Measurements from ENCODE around the gene EDNRA. TPM values are rescaled to one million over a fixed set of nuclear protein-coding genes. Genes with fewer than 3 reads are reported as not detected.
A peak's percentile ranks its signal among the peaks of the same experiment; 100 is the strongest.

EDNRA gene
- total RNA-seq, 1 donor from 2014 or later, result 135 TPM

- Mint-ChIP-seq H3K27ac (ENCODE audit: unreplicated experiment) (peak overlapping the region; percentile 29), H3K36me3 (ENCODE audit: low read depth) (no peaks in the 10 kb centered on the region), H3K27me3 (ENCODE audit: low read depth) (no peaks in the 10 kb centered on the region), H3K9me3 (ENCODE audit: low read depth) (peaks cover 4% of the 10 kb centered on the region), H3K4me3 (ENCODE audit: unreplicated experiment) (no peak overlapping the region), H3K4me1 (ENCODE audit: low read depth) (peaks cover 51% of the 10 kb centered on the region)
- DNase-seq (ENCODE audit: low spot score), result no peak
- TF ChIP-seq CTCF (IDR thresholded peaks at IDR 0.05), result no peak
Measured at GRCh38 chr4:147581606-147582350, 100.9 kb downstream of the EDNRA start.

- DNase-seq (ENCODE audit: low spot score), result no peak
- Mint-ChIP-seq H3K27me3 (ENCODE audit: low read depth) (no peaks in the 10 kb centered on the region), H3K27ac (ENCODE audit: unreplicated experiment) (peak overlapping the region; percentile 8), H3K36me3 (ENCODE audit: low read depth) (no peaks in the 10 kb centered on the region), H3K9me3 (ENCODE audit: low read depth) (peaks cover 4% of the 10 kb centered on the region), H3K4me3 (ENCODE audit: unreplicated experiment) (no peak overlapping the region), H3K4me1 (ENCODE audit: low read depth) (peaks cover 54% of the 10 kb centered on the region)
- TF ChIP-seq CTCF (IDR thresholded peaks at IDR 0.05), result no peak
Measured at GRCh38 chr4:147582386-147583060, 101.6 kb downstream of the EDNRA start.

- H3K36me3 Mint-ChIP-seq (ENCODE audit: low read depth), result no peaks in the 10 kb centered on the region
- peaks cover 4% of the 10 kb centered on the region for H3K9me3 Mint-ChIP-seq (ENCODE audit: low read depth)
- H3K4me1 Mint-ChIP-seq (ENCODE audit: low read depth), result peaks cover 51% of the 10 kb centered on the region
- TF ChIP-seq CTCF (IDR thresholded peaks at IDR 0.05), result no peak
- H3K27ac Mint-ChIP-seq (ENCODE audit: unreplicated experiment), result peak overlapping the region; percentile 10
- DNase-seq (ENCODE audit: low spot score), result no peak
- H3K27me3 Mint-ChIP-seq (ENCODE audit: low read depth), result no peaks in the 10 kb centered on the region
- H3K4me3 Mint-ChIP-seq (ENCODE audit: unreplicated experiment), result no peak overlapping the region
Measured at GRCh38 chr4:147583876-147584275, 103.0 kb downstream of the EDNRA start.

- Mint-ChIP-seq H3K36me3 (ENCODE audit: low read depth) (no peaks in the 10 kb centered on the region), H3K27me3 (ENCODE audit: low read depth) (no peaks in the 10 kb centered on the region), H3K27ac (ENCODE audit: unreplicated experiment) (no peak overlapping the region), H3K9me3 (ENCODE audit: low read depth) (peaks cover 4% of the 10 kb centered on the region), H3K4me3 (ENCODE audit: unreplicated experiment) (no peak overlapping the region), H3K4me1 (ENCODE audit: low read depth) (peaks cover 60% of the 10 kb centered on the region)
- no peak for DNase-seq (ENCODE audit: low spot score)
- TF ChIP-seq CTCF (IDR thresholded peaks at IDR 0.05), result no peak
Measured at GRCh38 chr4:147586032-147586431, 105.1 kb downstream of the EDNRA start.

- Mint-ChIP-seq H3K4me3 (ENCODE audit: unreplicated experiment) (no peak overlapping the region), H3K4me1 (ENCODE audit: low read depth) (peaks cover 61% of the 10 kb centered on the region), H3K27me3 (ENCODE audit: low read depth) (no peaks in the 10 kb centered on the region)
Measured at GRCh38 chr4:147586637-147587036, 105.7 kb downstream of the EDNRA start.

More at GRCh38 chr4:147586637-147587036, 105.7 kb downstream of the EDNRA start:
- Mint-ChIP-seq H3K27ac (ENCODE audit: unreplicated experiment) (no peak overlapping the region), H3K9me3 (ENCODE audit: low read depth) (peaks cover 4% of the 10 kb centered on the region), H3K36me3 (ENCODE audit: low read depth) (no peaks in the 10 kb centered on the region)
- no peak for TF ChIP-seq CTCF (IDR thresholded peaks at IDR 0.05)
- DNase-seq (ENCODE audit: low spot score), result no peak

Data from chondrocyte (in vitro differentiated cells).